BLaER1 treated with 17β-estradiol and CSF1 and Interleukin-3, amounts not matched to agents 10 nM and 100 nM (cell line): ENCODE measurements around the gene RNF152.
A peak's percentile ranks its signal among the peaks of the same experiment; 100 is the strongest.

Experiments
- H3K27ac ChIP-seq, 11 experiments: shearing (Covaris generic); formaldehyde crosslinking; 2 replicates each; pipeline ENCODE4 v1.8.1; 2022
- H3K27me3 ChIP-seq, 11 experiments: shearing (Covaris generic); formaldehyde crosslinking; 2 replicates each; pipeline ENCODE4 v1.8.1; 2022
- H3K36me3 ChIP-seq, 11 experiments: shearing (Covaris generic); formaldehyde crosslinking; 2 replicates each; pipeline ENCODE4 v1.8.1; 2022
- H3K4me1 ChIP-seq, 10 experiments: shearing (Covaris generic); formaldehyde crosslinking; 2 replicates each; pipeline ENCODE4 v1.8.1; 2022
- H3K4me2 ChIP-seq, 11 experiments: shearing (Covaris generic); formaldehyde crosslinking; 2 replicates each; pipeline ENCODE4 v1.8.1; 2022
- H3K4me3 ChIP-seq, 10 experiments: shearing (Covaris generic); formaldehyde crosslinking; 2 replicates each; pipeline ENCODE4 v1.8.1; 2022
- H3K9ac ChIP-seq, 11 experiments: shearing (Covaris generic); formaldehyde crosslinking; 2 replicates each; pipeline ENCODE4 v1.8.1; 2022
- H3K9me3 ChIP-seq, 11 experiments: shearing (Covaris generic); formaldehyde crosslinking; replicated peaks in 1 of 11; 2 replicates each; pipeline ENCODE4 v1.8.1; 2022
- H4K20me1 ChIP-seq, 11 experiments: shearing (Covaris generic); formaldehyde crosslinking; 2 replicates each; pipeline ENCODE4 v1.8.1; 2022
- Cebpa-rat ChIP-seq, 11 experiments: shearing (Covaris generic); IDR thresholded peaks; 2 replicates each; pipeline ENCODE4 v1.8.1; 2022

The RNF152 gene

GRCh38 chr18:61896757-61897156, 4.0 kb upstream of the RNF152 start:
- Histone ChIP-seq H4K20me1 (peaks cover 0 to 18% (median 0%) of the 10 kb centered on the region in 11 experiments; a peak in 4 of 22 replicates), H3K9ac (no peak overlapping the region), H3K4me2 (no peak overlapping the region), H3K27ac (no peak overlapping the region), H3K36me3 (no peaks in the 10 kb centered on the region), H3K27me3 (peaks cover 27 to 75% (median 35%) of the 10 kb centered on the region in 11 experiments), H3K4me3 (no peak overlapping the region), H3K9me3 (no peaks in the 10 kb centered on the region), H3K4me1 (peaks cover 0 to 15% (median 12%) of the 10 kb centered on the region in 10 experiments; a peak in 14 of 20 replicates)
- TF ChIP-seq Cebpa-rat (IDR thresholded peaks at IDR 0.05), result no peak

GRCh38 chr18:61896118-61896517, 3.3 kb upstream of the RNF152 start:
- H3K4me3 ChIP-seq, result no peak overlapping the region
- H3K27me3 ChIP-seq, result peaks cover 30 to 75% (median 36%) of the 10 kb centered on the region in 11 experiments
- TF ChIP-seq Cebpa-rat (IDR thresholded peaks at IDR 0.05), result no peak
- H3K9ac ChIP-seq, result no peak overlapping the region
- peaks cover 0 to 18% (median 0%) of the 10 kb centered on the region in 11 experiments; a peak in 4 of 22 replicates for H4K20me1 ChIP-seq
- no peaks in the 10 kb centered on the region for H3K9me3 ChIP-seq
- no peaks in the 10 kb centered on the region for H3K36me3 ChIP-seq
- no peak overlapping the region for H3K4me2 ChIP-seq
- no peak overlapping the region for H3K27ac ChIP-seq
- H3K4me1 ChIP-seq, result peaks cover 0 to 15% (median 12%) of the 10 kb centered on the region in 10 experiments; a peak in 14 of 20 replicates

- Histone ChIP-seq H3K9ac (peak overlapping the region in 5 of 11 experiments; percentile 61 to 81 (median 75); a peak in 9 of 22 replicates), H3K27ac (no peak overlapping the region)
These were observed 2.1 kb upstream of the RNF152 start for GRCh38 chr18:61894751-61895524.

GRCh38 chr18:61893971-61894750, 1.4 kb upstream of the RNF152 start:
- peak overlapping the region; percentile 63 to 89 (median 80) for H3K4me3 ChIP-seq

More at GRCh38 chr18:61894751-61895524, 2.1 kb upstream of the RNF152 start:
- Histone ChIP-seq H3K4me1 (peaks cover 0 to 15% (median 12%) of the 10 kb centered on the region in 10 experiments; a peak in 14 of 20 replicates), H4K20me1 (peaks cover 0 to 18% (median 0%) of the 10 kb centered on the region in 11 experiments; a peak in 4 of 22 replicates), H3K27me3 (peaks cover 30 to 82% (median 36%) of the 10 kb centered on the region in 11 experiments), H3K9me3 (no peaks in the 10 kb centered on the region), H3K4me3 (peak overlapping the region; percentile 63 to 89 (median 80)), H3K4me2 (peak overlapping the region; percentile 96 to 100 (median 100)), H3K36me3 (no peaks in the 10 kb centered on the region)
- TF ChIP-seq Cebpa-rat (IDR thresholded peaks at IDR 0.05), result no peak

GRCh38 chr18:61893309-61893970, 633 bp upstream of the RNF152 start:
- no peak for TF ChIP-seq Cebpa-rat (IDR thresholded peaks at IDR 0.05)
- Histone ChIP-seq H3K4me3 (peak overlapping the region; percentile 63 to 89 (median 80)), H3K27me3 (peaks cover 30 to 88% (median 36%) of the 10 kb centered on the region in 11 experiments), H3K36me3 (no peaks in the 10 kb centered on the region), H3K27ac (no peak overlapping the region), H3K4me2 (peak overlapping the region; percentile 96 to 100 (median 100)), H3K4me1 (peaks cover 7 to 22% (median 17%) of the 10 kb centered on the region in 10 experiments; a peak in 18 of 20 replicates), H4K20me1 (peaks cover 0 to 18% (median 0%) of the 10 kb centered on the region in 11 experiments; a peak in 4 of 22 replicates), H3K9me3 (no peaks in the 10 kb centered on the region), H3K9ac (peak overlapping the region in 10 of 11 experiments; percentile 51 to 81 (median 73); a peak in 20 of 22 replicates)

More at GRCh38 chr18:61893971-61894750, 1.4 kb upstream of the RNF152 start:
- H3K27ac ChIP-seq, result peak overlapping the region in 3 of 11 experiments; percentile 4 to 35 (median 30); a peak in 4 of 22 replicates
- peaks cover 0 to 18% (median 0%) of the 10 kb centered on the region in 11 experiments; a peak in 4 of 22 replicates for H4K20me1 ChIP-seq
- H3K4me2 ChIP-seq, result peak overlapping the region; percentile 96 to 100 (median 100)
- H3K27me3 ChIP-seq, result peaks cover 30 to 88% (median 36%) of the 10 kb centered on the region in 11 experiments
- H3K9ac ChIP-seq, result peak overlapping the region; percentile 36 to 81 (median 73)
- H3K36me3 ChIP-seq, result no peaks in the 10 kb centered on the region
- H3K9me3 ChIP-seq, result no peaks in the 10 kb centered on the region
- TF ChIP-seq Cebpa-rat (IDR thresholded peaks at IDR 0.05), result no peak
- peaks cover 4 to 15% (median 13%) of the 10 kb centered on the region in 10 experiments; a peak in 16 of 20 replicates for H3K4me1 ChIP-seq

GRCh38 chr18:61891894-61892293, 913 bp downstream of the RNF152 start:
- Histone ChIP-seq H3K36me3 (no peaks in the 10 kb centered on the region), H3K9me3 (no peaks in the 10 kb centered on the region), H3K4me1 (peaks cover 7 to 25% (median 17%) of the 10 kb centered on the region in 10 experiments; a peak in 18 of 20 replicates), H3K27me3 (peaks cover 30 to 81% (median 36%) of the 10 kb centered on the region in 11 experiments), H3K4me2 (no peak overlapping the region), H3K4me3 (no peak overlapping the region), H4K20me1 (peaks cover 0 to 18% (median 0%) of the 10 kb centered on the region in 11 experiments; a peak in 4 of 22 replicates), H3K9ac (no peak overlapping the region), H3K27ac (no peak overlapping the region)
- no peak for TF ChIP-seq Cebpa-rat (IDR thresholded peaks at IDR 0.05)

GRCh38 chr18:61891271-61891670, 1.5 kb downstream of the RNF152 start:
- H3K36me3 ChIP-seq, result no peaks in the 10 kb centered on the region
- no peak overlapping the region for H3K4me2 ChIP-seq
- H3K27ac ChIP-seq, result no peak overlapping the region
- H3K4me1 ChIP-seq, result peaks cover 7 to 25% (median 17%) of the 10 kb centered on the region in 10 experiments; a peak in 18 of 20 replicates
- no peak for TF ChIP-seq Cebpa-rat (IDR thresholded peaks at IDR 0.05)
- H3K9me3 ChIP-seq, result no peaks in the 10 kb centered on the region
- H3K9ac ChIP-seq, result no peak overlapping the region
- H3K4me3 ChIP-seq, result no peak overlapping the region
- H3K27me3 ChIP-seq, result peaks cover 30 to 78% (median 36%) of the 10 kb centered on the region in 11 experiments
- peaks cover 0 to 18% (median 0%) of the 10 kb centered on the region in 11 experiments; a peak in 4 of 22 replicates for H4K20me1 ChIP-seq

GRCh38 chr18:61890344-61890743, 2.5 kb downstream of the RNF152 start:
- no peak overlapping the region for H3K27ac ChIP-seq
- no peak for TF ChIP-seq Cebpa-rat (IDR thresholded peaks at IDR 0.05)
- no peaks in the 10 kb centered on the region for H3K9me3 ChIP-seq
- no peak overlapping the region for H3K4me2 ChIP-seq
- H4K20me1 ChIP-seq, result peaks cover 0 to 18% (median 0%) of the 10 kb centered on the region in 11 experiments; a peak in 4 of 22 replicates
- no peak overlapping the region for H3K4me3 ChIP-seq
- H3K36me3 ChIP-seq, result no peaks in the 10 kb centered on the region
- H3K9ac ChIP-seq, result no peak overlapping the region
- H3K27me3 ChIP-seq, result peaks cover 29 to 70% (median 34%) of the 10 kb centered on the region in 11 experiments
- H3K4me1 ChIP-seq, result peaks cover 7 to 25% (median 17%) of the 10 kb centered on the region in 10 experiments; a peak in 18 of 20 replicates
